ENCODE measurements around the gene MEN1. TPM values are rescaled to one million over a fixed set of nuclear protein-coding genes. Genes with fewer than 3 reads are reported as not detected.

Gene MEN1
- total RNA-seq, 1 experiment from 2014 or later = 61.6 TPM

DNA sequence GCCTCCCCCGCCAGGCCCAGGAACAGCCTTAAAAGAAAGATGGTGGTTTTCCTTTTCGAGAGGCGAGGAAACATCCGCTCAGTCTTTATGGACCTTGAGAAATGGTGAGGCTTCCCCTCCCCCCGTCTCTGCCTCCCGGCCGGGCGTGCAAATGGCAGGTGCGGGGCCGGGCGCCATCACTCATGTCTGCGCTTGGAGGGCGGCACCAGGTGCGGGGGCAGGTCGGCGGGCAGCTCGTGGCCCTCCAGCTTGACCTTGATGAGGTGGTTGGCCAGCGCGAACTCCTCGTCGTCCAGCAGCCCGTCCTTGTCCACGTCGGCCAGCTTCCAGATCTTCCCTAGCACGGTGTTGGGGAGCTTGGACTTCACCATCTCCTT is 43.8 kb upstream of the MEN1 start:
- Histone ChIP-seq H2AFZ (no peak overlapping the region), H3K9me3 (ENCODE audit: insufficient read depth, low read depth) (no peaks in the 10 kb centered on the region), H3F3A (ENCODE audit: insufficient read depth, low read depth) (peaks cover 69% of the 10 kb centered on the region), H3K4me1 (replicated peaks; ENCODE audit: insufficient read depth) (peaks cover 92% of the 10 kb centered on the region), H3K36me3 (ENCODE audit: low read depth) (peaks cover 20% of the 10 kb centered on the region; the same call in 1 of the 2 replicates), H3K79me2 (ENCODE audit: low read depth) (peaks cover 52% of the 10 kb centered on the region), H3K27me3 (ENCODE audit: insufficient read depth, low read depth) (no peaks in the 10 kb centered on the region), H3K4me2 (peak overlapping the region; percentile 75), H3K9me2 (ENCODE audit: insufficient read depth) (no peaks in the 10 kb centered on the region), H3K4me3 (peak overlapping the region; percentile 18; the same call in 1 of the 2 replicates), H3K27ac (peak overlapping the region; percentile 84), H4K20me1 (ENCODE audit: insufficient read depth) (no peaks in the 10 kb centered on the region)
- no TSS peak for BruUV-seq (replicated peaks)
- POLR2A ChIA-PET (ENCODE audit: unreplicated experiment) = no interaction called here
- intact Hi-C loops (cut with micrococcal nuclease; ENCODE audit: unreplicated experiment) = no loop called here
- no peak for TF ChIP-seq EZH2 (IDR thresholded peaks at IDR 0.05; ENCODE audit: low read depth)
- TF ChIP-seq, protein P1, sequence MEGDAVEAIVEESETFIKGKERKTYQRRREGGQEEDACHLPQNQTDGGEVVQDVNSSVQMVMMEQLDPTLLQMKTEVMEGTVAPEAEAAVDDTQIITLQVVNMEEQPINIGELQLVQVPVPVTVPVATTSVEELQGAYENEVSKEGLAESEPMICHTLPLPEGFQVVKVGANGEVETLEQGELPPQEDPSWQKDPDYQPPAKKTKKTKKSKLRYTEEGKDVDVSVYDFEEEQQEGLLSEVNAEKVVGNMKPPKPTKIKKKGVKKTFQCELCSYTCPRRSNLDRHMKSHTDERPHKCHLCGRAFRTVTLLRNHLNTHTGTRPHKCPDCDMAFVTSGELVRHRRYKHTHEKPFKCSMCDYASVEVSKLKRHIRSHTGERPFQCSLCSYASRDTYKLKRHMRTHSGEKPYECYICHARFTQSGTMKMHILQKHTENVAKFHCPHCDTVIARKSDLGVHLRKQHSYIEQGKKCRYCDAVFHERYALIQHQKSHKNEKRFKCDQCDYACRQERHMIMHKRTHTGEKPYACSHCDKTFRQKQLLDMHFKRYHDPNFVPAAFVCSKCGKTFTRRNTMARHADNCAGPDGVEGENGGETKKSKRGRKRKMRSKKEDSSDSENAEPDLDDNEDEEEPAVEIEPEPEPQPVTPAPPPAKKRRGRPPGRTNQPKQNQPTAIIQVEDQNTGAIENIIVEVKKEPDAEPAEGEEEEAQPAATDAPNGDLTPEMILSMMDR (conservative IDR thresholded peaks at IDR 0.05) = no peak
- DNase-seq = no peak
- CTCF ChIA-PET = no interaction called here

DNA sequence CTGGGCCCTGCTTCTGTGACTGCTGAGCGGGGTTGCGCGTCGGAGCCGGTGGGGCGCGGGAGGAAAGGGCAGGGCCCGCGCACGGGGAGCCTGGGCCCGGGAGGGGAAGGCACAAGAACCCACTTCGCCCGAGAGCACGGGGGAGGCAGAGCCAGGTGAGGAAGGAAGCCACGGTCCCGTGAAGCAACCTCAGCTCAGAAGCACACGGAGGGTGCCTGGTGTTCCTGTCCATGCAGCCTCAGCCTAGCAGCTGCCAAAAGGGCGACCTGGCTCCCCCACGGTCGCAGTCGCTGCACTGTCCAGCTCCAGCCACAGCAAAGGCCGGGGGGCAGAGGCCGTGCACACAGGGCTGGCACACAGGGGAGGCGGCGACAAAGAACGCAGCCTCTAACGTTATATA is 43.4 kb upstream of the MEN1 start:
- no peaks in the 10 kb centered on the region for H3K9me3 ChIP-seq (ENCODE audit: insufficient read depth, low read depth)
- peaks cover 18% of the 10 kb centered on the region; the same call in 1 of the 2 replicates for H3K36me3 ChIP-seq (ENCODE audit: low read depth)
- H3K4me3 ChIP-seq = no peak overlapping the region
- H3F3A ChIP-seq (ENCODE audit: insufficient read depth, low read depth) = peaks cover 66% of the 10 kb centered on the region
- no peaks in the 10 kb centered on the region for H3K27me3 ChIP-seq (ENCODE audit: insufficient read depth, low read depth)
- H3K9me2 ChIP-seq (ENCODE audit: insufficient read depth) = no peaks in the 10 kb centered on the region
- no peak overlapping the region for H2AFZ ChIP-seq
- intact Hi-C loops (cut with micrococcal nuclease; ENCODE audit: unreplicated experiment) = no loop called here
- peaks cover 50% of the 10 kb centered on the region for H3K79me2 ChIP-seq (ENCODE audit: low read depth)
- no peaks in the 10 kb centered on the region for H4K20me1 ChIP-seq (ENCODE audit: insufficient read depth)
- H3K4me1 ChIP-seq (replicated peaks; ENCODE audit: insufficient read depth) = peaks cover 96% of the 10 kb centered on the region
- no TSS peak for BruUV-seq (replicated peaks)
- H3K4me2 ChIP-seq = no peak overlapping the region
- no peak for DNase-seq
- CTCF ChIA-PET = interaction anchor here (0.7 to 1.2 kb wide), 2 partner anchors 34 to 41 kb away, joined by 3 to 8 read pairs; no protein-coding TSS in a partner anchor
- POLR2A ChIA-PET (ENCODE audit: unreplicated experiment) = no interaction called here
- 0 out of 2 replicates have a peak overlapping the region, but pooled peaks have one; percentile 84 for H3K27ac ChIP-seq
- no peak for TF ChIP-seq EZH2 (IDR thresholded peaks at IDR 0.05; ENCODE audit: low read depth)
- TF ChIP-seq, protein P1 (conservative IDR thresholded peaks at IDR 0.05) = no peak

DNA sequence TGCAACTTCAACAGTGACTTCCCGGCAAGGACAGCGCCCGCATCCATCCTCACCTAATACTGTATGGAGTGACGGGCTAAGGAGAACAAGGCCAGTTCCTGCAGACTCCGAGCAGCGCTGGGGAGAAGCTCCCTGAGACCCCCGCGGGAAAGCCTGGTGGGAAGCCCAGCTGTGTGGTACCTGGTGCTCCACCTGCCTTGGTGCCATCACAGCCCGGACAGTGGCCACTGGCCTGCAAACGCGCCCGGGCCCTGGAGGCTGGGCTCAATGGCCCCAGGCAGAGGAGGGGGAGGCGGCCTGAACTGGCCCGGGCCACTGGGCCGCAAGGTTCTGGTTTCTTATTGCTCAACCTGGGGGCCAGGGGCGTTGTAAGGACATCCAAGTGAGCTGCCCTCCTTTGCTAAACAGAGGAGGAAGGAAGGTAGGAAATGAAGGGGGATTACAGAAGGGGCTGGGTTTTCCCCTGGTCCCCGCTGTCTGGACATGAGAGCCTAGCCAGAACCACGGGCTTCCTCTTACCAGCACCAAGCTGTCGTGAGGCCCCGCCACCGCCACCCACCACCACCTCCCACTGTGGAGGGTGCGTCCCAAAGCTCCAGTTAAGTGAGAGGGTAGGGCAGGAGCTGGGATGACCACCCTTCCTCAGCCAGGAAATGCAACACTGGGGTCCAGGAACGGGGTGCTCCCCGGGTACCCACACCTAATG is 42.6 kb upstream of the MEN1 start:
- no peak overlapping the region for H2AFZ ChIP-seq
- intact Hi-C loops (cut with micrococcal nuclease; ENCODE audit: unreplicated experiment) = no loop called here
- H3K27me3 ChIP-seq (ENCODE audit: insufficient read depth, low read depth) = no peaks in the 10 kb centered on the region
- H3K4me1 ChIP-seq (replicated peaks; ENCODE audit: insufficient read depth) = peaks cover 96% of the 10 kb centered on the region
- no peak overlapping the region for H3K4me2 ChIP-seq
- no peak overlapping the region for H3K4me3 ChIP-seq
- no peak for DNase-seq
- BruUV-seq (replicated peaks) = no TSS peak
- no peaks in the 10 kb centered on the region for H4K20me1 ChIP-seq (ENCODE audit: insufficient read depth)
- CTCF ChIA-PET = interaction anchor here (0.7 to 1.2 kb wide), 3 partner anchors 24 to 42 kb away, joined by 3 to 8 read pairs (median 3); no protein-coding TSS in a partner anchor
- peaks cover 69% of the 10 kb centered on the region for H3F3A ChIP-seq (ENCODE audit: insufficient read depth, low read depth)
- peaks cover 12% of the 10 kb centered on the region; the same call in 1 of the 2 replicates for H3K36me3 ChIP-seq (ENCODE audit: low read depth)
- H3K9me2 ChIP-seq (ENCODE audit: insufficient read depth) = no peaks in the 10 kb centered on the region
- POLR2A ChIA-PET (ENCODE audit: unreplicated experiment) = interaction anchor here (0.8 kb wide), 1 partner anchor 725 kb away, joined by 9 read pairs; no protein-coding TSS in a partner anchor
- no peaks in the 10 kb centered on the region for H3K9me3 ChIP-seq (ENCODE audit: insufficient read depth, low read depth)
- no peak overlapping the region for H3K27ac ChIP-seq
- TF ChIP-seq EZH2 (IDR thresholded peaks at IDR 0.05; ENCODE audit: low read depth) = no peak
- TF ChIP-seq, protein P1 (conservative IDR thresholded peaks at IDR 0.05) = no peak
- H3K79me2 ChIP-seq (ENCODE audit: low read depth) = peaks cover 44% of the 10 kb centered on the region
